ENCODE data around the gene TOX2. TPM values are rescaled to one million over a fixed set of nuclear protein-coding genes. Genes with fewer than 3 reads are reported as not detected.

Gene TOX2
- total and polyA plus RNA-seq, 4 experiments from 2014 or later, result 0.22 to 1.1 (median 0.49) TPM

- no peaks in the 10 kb centered on the region for H3K27me3 ChIP-seq (ENCODE audit: insufficient read depth, low read length)
- no peak overlapping the region for H3K27ac ChIP-seq (ENCODE audit: low read depth, low read length)
- no peak overlapping the region for H3K4me3 Mint-ChIP-seq
- H3K36me3 ChIP-seq (ENCODE audit: insufficient read depth, low read length), result no peaks in the 10 kb centered on the region
- H3K36me3 Mint-ChIP-seq, result no peaks in the 10 kb centered on the region
- H3K9me3 Mint-ChIP-seq, result no peaks in the 10 kb centered on the region
- no peak for DNase-seq
- H3K4me1 Mint-ChIP-seq, result peaks cover 5 to 9% (median 6%) of the 10 kb centered on the region in 4 donors
- H3K27ac Mint-ChIP-seq, result no peak overlapping the region
- ChIA-PET CTCF (ENCODE audit: partially characterized antibody) (interaction anchor here (1.2 to 7.8 kb wide), 2 partner anchors 27 to 333 kb away, joined by 3 to 143 read pairs; no protein-coding TSS in a partner anchor), POLR2A (ENCODE audit: partially characterized antibody) (no interaction called here)
- no peak overlapping the region for H3K4me3 ChIP-seq (ENCODE audit: low read length in 2 of 2)
- no peaks in the 10 kb centered on the region for H3K9me3 ChIP-seq (ENCODE audit: control insufficient read depth in 1 of 2, low read length in 2 of 2)
- intact Hi-C loops (cut with micrococcal nuclease), result no loop called here
- peaks cover 0 to 1% of the 10 kb centered on the region in 2 donors for H3K27me3 Mint-ChIP-seq
- peaks cover 5% of the 10 kb centered on the region for H3K4me1 ChIP-seq (ENCODE audit: insufficient read depth, low read length)
Observed at GRCh38 chr20:44084891-44085290, 170.2 kb downstream of the TOX2 start.

- ChIA-PET POLR2A (ENCODE audit: partially characterized antibody) (no interaction called here), CTCF (ENCODE audit: partially characterized antibody) (no interaction called here)
- no peak for DNase-seq
- intact Hi-C loops (cut with micrococcal nuclease), result no loop called here
- Mint-ChIP-seq H3K4me1 (peaks cover 0 to 2% (median under 1%) of the 10 kb centered on the region in 4 donors), H3K27ac (no peak overlapping the region), H3K36me3 (no peaks in the 10 kb centered on the region), H3K9me3 (no peaks in the 10 kb centered on the region), H3K27me3 (peaks cover 0 to 1% of the 10 kb centered on the region in 2 donors), H3K4me3 (no peak overlapping the region)
- Histone ChIP-seq H3K4me1 (ENCODE audit: insufficient read depth, low read length) (no peaks in the 10 kb centered on the region), H3K27ac (ENCODE audit: low read depth, low read length) (no peak overlapping the region), H3K9me3 (ENCODE audit: control insufficient read depth in 1 of 2, low read length in 2 of 2) (no peaks in the 10 kb centered on the region), H3K4me3 (ENCODE audit: low read length in 2 of 2) (no peak overlapping the region), H3K36me3 (ENCODE audit: insufficient read depth, low read length) (no peaks in the 10 kb centered on the region), H3K27me3 (ENCODE audit: insufficient read depth, low read length) (no peaks in the 10 kb centered on the region)
Observed at GRCh38 chr20:44085616-44086434, 171.2 kb downstream of the TOX2 start.

GRCh38 chr20:44087051-44087856 is 172.6 kb downstream of the TOX2 start:
- H3K4me3 Mint-ChIP-seq, result no peak overlapping the region
- H3K27me3 Mint-ChIP-seq, result peaks cover 1 to 3% of the 10 kb centered on the region in 2 donors
- Histone ChIP-seq H3K4me1 (ENCODE audit: insufficient read depth, low read length) (no peaks in the 10 kb centered on the region), H3K36me3 (ENCODE audit: insufficient read depth, low read length) (no peaks in the 10 kb centered on the region), H3K27me3 (ENCODE audit: insufficient read depth, low read length) (no peaks in the 10 kb centered on the region), H3K27ac (ENCODE audit: low read depth, low read length) (no peak overlapping the region), H3K9me3 (ENCODE audit: control insufficient read depth in 1 of 2, low read length in 2 of 2) (no peaks in the 10 kb centered on the region), H3K4me3 (ENCODE audit: low read length in 2 of 2) (no peak overlapping the region)
- DNase-seq, result no peak
- H3K36me3 Mint-ChIP-seq, result no peaks in the 10 kb centered on the region
- no peak overlapping the region for H3K27ac Mint-ChIP-seq
- intact Hi-C loops (cut with micrococcal nuclease), result no loop called here
- ChIA-PET POLR2A (ENCODE audit: partially characterized antibody) (no interaction called here), CTCF (ENCODE audit: partially characterized antibody) (no interaction called here)
- no peaks in the 10 kb centered on the region for H3K9me3 Mint-ChIP-seq
- no peaks in the 10 kb centered on the region for H3K4me1 Mint-ChIP-seq

- Mint-ChIP-seq H3K9me3 (no peaks in the 10 kb centered on the region), H3K36me3 (no peaks in the 10 kb centered on the region), H3K27me3 (peaks cover 2 to 5% of the 10 kb centered on the region in 2 donors), H3K4me1 (no peaks in the 10 kb centered on the region), H3K27ac (no peak overlapping the region), H3K4me3 (no peak overlapping the region)
- Histone ChIP-seq H3K9me3 (ENCODE audit: control insufficient read depth in 1 of 2, low read length in 2 of 2) (no peaks in the 10 kb centered on the region), H3K36me3 (ENCODE audit: insufficient read depth, low read length) (no peaks in the 10 kb centered on the region), H3K27ac (ENCODE audit: low read depth, low read length) (no peak overlapping the region), H3K27me3 (ENCODE audit: insufficient read depth, low read length) (no peaks in the 10 kb centered on the region), H3K4me3 (ENCODE audit: low read length in 2 of 2) (no peak overlapping the region), H3K4me1 (ENCODE audit: insufficient read depth, low read length) (no peaks in the 10 kb centered on the region)
- no peak for DNase-seq
- intact Hi-C loops (cut with micrococcal nuclease), result no loop called here
- ChIA-PET POLR2A (ENCODE audit: partially characterized antibody) (no interaction called here), CTCF (ENCODE audit: partially characterized antibody) (no interaction called here)
Observed at GRCh38 chr20:44087857-44088120, 173.1 kb downstream of the TOX2 start.

GRCh38 chr20:44089987-44090674 is 175.5 kb downstream of the TOX2 start:
- Histone ChIP-seq H3K4me1 (ENCODE audit: insufficient read depth, low read length) (no peaks in the 10 kb centered on the region), H3K36me3 (ENCODE audit: insufficient read depth, low read length) (no peaks in the 10 kb centered on the region), H3K9me3 (ENCODE audit: control insufficient read depth in 1 of 2, low read length in 2 of 2) (no peaks in the 10 kb centered on the region), H3K27ac (ENCODE audit: low read depth, low read length) (no peak overlapping the region), H3K27me3 (ENCODE audit: insufficient read depth, low read length) (no peaks in the 10 kb centered on the region), H3K4me3 (ENCODE audit: low read length in 2 of 2) (no peak overlapping the region)
- H3K4me1 Mint-ChIP-seq, result no peaks in the 10 kb centered on the region
- ChIA-PET POLR2A (ENCODE audit: partially characterized antibody) (no interaction called here), CTCF (ENCODE audit: partially characterized antibody) (interaction anchor here (1.0 to 1.6 kb wide), 2 partner anchors 10 to 339 kb away, joined by 3 to 12 read pairs; no protein-coding TSS in a partner anchor)
- peaks cover 11 to 12% of the 10 kb centered on the region in 2 donors for H3K27me3 Mint-ChIP-seq
- no peak overlapping the region for H3K27ac Mint-ChIP-seq
- no peaks in the 10 kb centered on the region for H3K36me3 Mint-ChIP-seq
- no peaks in the 10 kb centered on the region for H3K9me3 Mint-ChIP-seq
- intact Hi-C loops (cut with micrococcal nuclease), result no loop called here
- no peak for DNase-seq
- H3K4me3 Mint-ChIP-seq, result no peak overlapping the region

- no peak for DNase-seq
- Histone ChIP-seq H3K27ac (ENCODE audit: low read depth, low read length) (no peak overlapping the region), H3K36me3 (ENCODE audit: insufficient read depth, low read length) (no peaks in the 10 kb centered on the region), H3K9me3 (ENCODE audit: control insufficient read depth in 1 of 2, low read length in 2 of 2) (no peaks in the 10 kb centered on the region), H3K4me3 (ENCODE audit: low read length in 2 of 2) (no peak overlapping the region), H3K27me3 (ENCODE audit: insufficient read depth, low read length) (no peaks in the 10 kb centered on the region), H3K4me1 (ENCODE audit: insufficient read depth, low read length) (no peaks in the 10 kb centered on the region)
- H3K4me3 Mint-ChIP-seq, result no peak overlapping the region
- H3K9me3 Mint-ChIP-seq, result no peaks in the 10 kb centered on the region
- ChIA-PET POLR2A (ENCODE audit: partially characterized antibody) (no interaction called here), CTCF (ENCODE audit: partially characterized antibody) (interaction anchor here (2.3 kb wide), 1 partner anchor 340 kb away, joined by 11 read pairs; no protein-coding TSS in a partner anchor)
- no peaks in the 10 kb centered on the region for H3K4me1 Mint-ChIP-seq
- H3K36me3 Mint-ChIP-seq, result no peaks in the 10 kb centered on the region
- H3K27me3 Mint-ChIP-seq, result peaks cover 15% of the 10 kb centered on the region in 2 donors
- intact Hi-C loops (cut with micrococcal nuclease), result no loop called here
- H3K27ac Mint-ChIP-seq, result peak overlapping the region in 1 of 7 donors; percentile 29
Observed at GRCh38 chr20:44091026-44091425, 176.4 kb downstream of the TOX2 start.
